WTC11 (cell line): ENCODE data around the gene CCDC8. TPM values are rescaled to one million over a fixed set of nuclear protein-coding genes. Genes with fewer than 3 reads are reported as not detected.

Source experiments
- ATAC-seq: fragments of 200-7000 bp; cut with Tn5 transposase; 2 replicates; pipeline ENCODE4 v1.10.0; 2021; ENCODE audit warnings: mild to moderate bottlenecking, moderate library complexity
- CTCF ChIA-PET: fragments of 300-600 bp; sonication (Branson Sonifier 250); formaldehyde crosslinking; loops from one replicate; lab custom pipeline; 2021; ENCODE audit warnings: antibody characterized with exemption; lab: Charles Lee
- POLR2A ChIA-PET: fragments of 350-600 bp; sonication (Branson Sonifier 250); formaldehyde crosslinking; loops from one replicate; lab custom pipeline; 2021; ENCODE audit warnings: antibody characterized with exemption; lab: Charles Lee
- DNase-seq: peaks from one replicate; pipeline ENCODE4 v3.0.0; 2021; ENCODE audit warnings: low spot score
- H3K27ac Mint-ChIP-seq: 2 replicates; pipeline ENCODE4 v1.8.0; 2021; ENCODE audit warnings: mixed read lengths
- H3K27me3 Mint-ChIP-seq: 2 replicates; pipeline ENCODE4 v1.8.0; 2021; ENCODE audit warnings: low read depth, mild to moderate bottlenecking, moderate library complexity, mixed read lengths
- H3K36me3 Mint-ChIP-seq: 2 replicates; pipeline ENCODE4 v1.8.0; 2021; ENCODE audit warnings: mixed read lengths
- H3K4me1 Mint-ChIP-seq: 2 replicates; pipeline ENCODE4 v1.8.0; 2022; ENCODE audit warnings: mixed read lengths
- H3K4me3 Mint-ChIP-seq: 2 replicates; pipeline ENCODE4 v1.8.0; 2021; ENCODE audit warnings: mild to moderate bottlenecking, moderate library complexity, mixed read lengths
- H3K9me3 Mint-ChIP-seq: 2 replicates; pipeline ENCODE4 v1.8.0; 2021; ENCODE audit warnings: mixed read lengths
- AFF4 ChIP-seq: sonication (generic); formaldehyde crosslinking; IDR thresholded peaks from 2 replicates; pipeline ENCODE4 v1.8.1; 2023; ENCODE audit warnings: mild to moderate bottlenecking, missing genetic modification reagents, borderline replicate concordance
- ARID4B ChIP-seq: sonication (generic); formaldehyde crosslinking; IDR thresholded peaks from 2 replicates; pipeline ENCODE4 v1.8.0; 2023; ENCODE audit warnings: missing genetic modification reagents, mild to moderate bottlenecking, borderline replicate concordance
- ATF3 ChIP-seq: sonication (generic); formaldehyde crosslinking; conservative IDR thresholded peaks from 2 replicates; pipeline ENCODE4 v1.8.1; 2022; ENCODE audit warnings: mild to moderate bottlenecking, missing genetic modification reagents
- CTCF ChIP-seq: fragments of 200-600 bp; IDR thresholded peaks from 2 replicates; pipeline ENCODE4 v1.8.0; 2022; ENCODE audit warnings: antibody characterized with exemption
- ELF4 ChIP-seq: sonication (generic); formaldehyde crosslinking; IDR thresholded peaks from 2 replicates; pipeline ENCODE4 v1.8.1; 2022; ENCODE audit warnings: low read depth, mild to moderate bottlenecking, moderate library complexity, missing genetic modification reagents
- FOXP4 ChIP-seq: sonication (generic); formaldehyde crosslinking; IDR thresholded peaks from 2 replicates; pipeline ENCODE4 v1.8.0; 2022; ENCODE audit warnings: mild to moderate bottlenecking, missing genetic modification reagents
- MAX ChIP-seq: sonication (generic); formaldehyde crosslinking; IDR thresholded peaks from 2 replicates; pipeline ENCODE4 v1.8.0; 2022; ENCODE audit warnings: mild to moderate bottlenecking, missing genetic modification reagents
- NFYB ChIP-seq: sonication (generic); formaldehyde crosslinking; conservative IDR thresholded peaks from 2 replicates; pipeline ENCODE4 v1.8.0; 2022; ENCODE audit warnings: low read depth, missing genetic modification reagents
- RORB ChIP-seq: fragments of 250-450 bp; sonication (Bioruptor Pico); IDR thresholded peaks from 2 replicates; pipeline ENCODE4 v1.9.0; 2021; ENCODE audit warnings: mild to moderate bottlenecking
- SMAD4 ChIP-seq: sonication (generic); formaldehyde crosslinking; IDR thresholded peaks from 2 replicates; pipeline ENCODE4 v1.8.0; 2022; ENCODE audit warnings: mild to moderate bottlenecking, missing genetic modification reagents
- TCF7 ChIP-seq: sonication (generic); formaldehyde crosslinking; IDR thresholded peaks from 2 replicates; pipeline ENCODE4 v1.8.0; 2022; ENCODE audit warnings: mild to moderate bottlenecking, low read depth, missing genetic modification reagents, moderate library complexity
- TEAD4 ChIP-seq: sonication (generic); formaldehyde crosslinking; IDR thresholded peaks from 2 replicates; pipeline ENCODE4 v1.8.0; 2022; ENCODE audit warnings: mild to moderate bottlenecking, missing genetic modification reagents
- ZMAT4 ChIP-seq: fragments of 250-450 bp; sonication (Bioruptor Pico); IDR thresholded peaks from 2 replicates; pipeline ENCODE4 v1.9.0; 2021; ENCODE audit warnings: mild to moderate bottlenecking
- ZNF263 ChIP-seq: sonication (generic); formaldehyde crosslinking; IDR thresholded peaks from 2 replicates; pipeline ENCODE4 v1.8.1; 2022; ENCODE audit warnings: low read depth, mild to moderate bottlenecking, moderate library complexity, missing genetic modification reagents
- ZNF317 ChIP-seq: sonication (generic); formaldehyde crosslinking; IDR thresholded peaks from 2 replicates; pipeline ENCODE4 v1.8.1; 2023; ENCODE audit warnings: low read depth, mild to moderate bottlenecking, moderate library complexity, missing genetic modification reagents, borderline replicate concordance
- total RNA-seq: library from RNA; stranded (reverse); gene quantifications from 3 replicates; pipeline ENCODE4 v1.2.3, GENCODE V29; 2021

Gene CCDC8
- total RNA-seq, 1 experiment from 2014 or later, result 25.7 TPM

GRCh38 chr19:46450737-46451136, 37.4 kb upstream of the CCDC8 start:
- DNase-seq (no peak), ATAC-seq (no peak)
- Mint-ChIP-seq H3K27me3 (peaks cover 3% of the 10 kb centered on the region), H3K4me3 (no peak overlapping the region), H3K9me3 (peaks cover 12% of the 10 kb centered on the region), H3K36me3 (peaks cover 7% of the 10 kb centered on the region; the same call in 1 of the 2 replicates), H3K27ac (no peak overlapping the region), H3K4me1 (no peaks in the 10 kb centered on the region)
- TF ChIP-seq ARID4B (no peak), MAX (CRISPR knock-in tag) (no peak), ATF3 (CRISPR knock-in tag) (no peak), ZMAT4 (CRISPR knock-in tag) (no peak), RORB (CRISPR knock-in tag) (no peak), CTCF (no peak), TEAD4 (no peak), ELF4 (CRISPR knock-in tag) (no peak), ZNF317 (no peak), SMAD4 (CRISPR knock-in tag) (no peak), NFYB (CRISPR knock-in tag) (no peak), FOXP4 (no peak), AFF4 (CRISPR knock-in tag) (no peak), ZNF263 (no peak), TCF7 (CRISPR knock-in tag) (no peak)
- CTCF ChIA-PET, result interaction anchor here (1.7 kb wide), 1 partner anchor 19 kb away, joined by 7 read pairs; no protein-coding TSS in a partner anchor
- POLR2A ChIA-PET, result no interaction called here
